Testis (tissue), 2 donors: Measurements from ENCODE around the gene CRBN.

ENCODE experiments used
- POLR2A ChIP-seq: fragments of 450-650 bp; IDR thresholded peaks from one replicate; pipeline ENCODE4 v1.6.1; 2017; ENCODE audit warnings: antibody characterized with exemption, mild to moderate bottlenecking, moderate library complexity
- TF ChIP-seq, protein P1 (sequence below), 3 experiments: fragments of 450-650 bp in 2 of 3; fragments of 200-600 bp in 1 of 3; sonication (generic) in 1 of 3; IDR thresholded peaks; one replicate each; pipeline ENCODE4 v1.5.1; 2016 to 2019; ENCODE audit warnings: antibody characterized with exemption in 3 of 3, mild to moderate bottlenecking in 2 of 3, moderate library complexity in 1 of 3

GRCh38 chr3:3184876-3185275, 5.4 kb upstream of the CRBN start:
- TF ChIP-seq POLR2A = no peak
- TF ChIP-seq, protein P1, sequence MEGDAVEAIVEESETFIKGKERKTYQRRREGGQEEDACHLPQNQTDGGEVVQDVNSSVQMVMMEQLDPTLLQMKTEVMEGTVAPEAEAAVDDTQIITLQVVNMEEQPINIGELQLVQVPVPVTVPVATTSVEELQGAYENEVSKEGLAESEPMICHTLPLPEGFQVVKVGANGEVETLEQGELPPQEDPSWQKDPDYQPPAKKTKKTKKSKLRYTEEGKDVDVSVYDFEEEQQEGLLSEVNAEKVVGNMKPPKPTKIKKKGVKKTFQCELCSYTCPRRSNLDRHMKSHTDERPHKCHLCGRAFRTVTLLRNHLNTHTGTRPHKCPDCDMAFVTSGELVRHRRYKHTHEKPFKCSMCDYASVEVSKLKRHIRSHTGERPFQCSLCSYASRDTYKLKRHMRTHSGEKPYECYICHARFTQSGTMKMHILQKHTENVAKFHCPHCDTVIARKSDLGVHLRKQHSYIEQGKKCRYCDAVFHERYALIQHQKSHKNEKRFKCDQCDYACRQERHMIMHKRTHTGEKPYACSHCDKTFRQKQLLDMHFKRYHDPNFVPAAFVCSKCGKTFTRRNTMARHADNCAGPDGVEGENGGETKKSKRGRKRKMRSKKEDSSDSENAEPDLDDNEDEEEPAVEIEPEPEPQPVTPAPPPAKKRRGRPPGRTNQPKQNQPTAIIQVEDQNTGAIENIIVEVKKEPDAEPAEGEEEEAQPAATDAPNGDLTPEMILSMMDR (IDR thresholded peaks at IDR 0.05) = no peak
